WTC11 (cell line): ENCODE measurements around the gene FAM228B. TPM values are rescaled to one million over a fixed set of nuclear protein-coding genes. Genes with fewer than 3 reads are reported as not detected.
"Not testable (repeated sequence)": the region's sequence is repeated elsewhere in the genome, so short reads cannot be mapped to it uniquely, and the experiment has no call there.

ENCODE experiments used
- ATAC-seq: fragments of 200-7000 bp; cut with Tn5 transposase; 2 replicates; pipeline ENCODE4 v1.10.0; 2021; ENCODE audit warnings: mild to moderate bottlenecking, moderate library complexity
- CTCF ChIA-PET: fragments of 300-600 bp; sonication (Branson Sonifier 250); formaldehyde crosslinking; loops from one replicate; lab custom pipeline; 2021; ENCODE audit warnings: antibody characterized with exemption; lab: Charles Lee
- POLR2A ChIA-PET: fragments of 350-600 bp; sonication (Branson Sonifier 250); formaldehyde crosslinking; loops from one replicate; lab custom pipeline; 2021; ENCODE audit warnings: antibody characterized with exemption; lab: Charles Lee
- DNase-seq: peaks from one replicate; pipeline ENCODE4 v3.0.0; 2021; ENCODE audit warnings: low spot score
- H3K27ac Mint-ChIP-seq: 2 replicates; pipeline ENCODE4 v1.8.0; 2021; ENCODE audit warnings: mixed read lengths
- H3K27me3 Mint-ChIP-seq: 2 replicates; pipeline ENCODE4 v1.8.0; 2021; ENCODE audit warnings: low read depth, mild to moderate bottlenecking, moderate library complexity, mixed read lengths
- H3K36me3 Mint-ChIP-seq: 2 replicates; pipeline ENCODE4 v1.8.0; 2021; ENCODE audit warnings: mixed read lengths
- H3K4me1 Mint-ChIP-seq: 2 replicates; pipeline ENCODE4 v1.8.0; 2022; ENCODE audit warnings: mixed read lengths
- H3K4me3 Mint-ChIP-seq: 2 replicates; pipeline ENCODE4 v1.8.0; 2021; ENCODE audit warnings: mild to moderate bottlenecking, moderate library complexity, mixed read lengths
- H3K9me3 Mint-ChIP-seq: 2 replicates; pipeline ENCODE4 v1.8.0; 2021; ENCODE audit warnings: mixed read lengths
- CBFB ChIP-seq: sonication (generic); formaldehyde crosslinking; IDR thresholded peaks from 2 replicates; pipeline ENCODE4 v1.8.1; 2022; ENCODE audit warnings: mild to moderate bottlenecking, low read depth, missing genetic modification reagents
- E2F5 ChIP-seq: sonication (generic); formaldehyde crosslinking; IDR thresholded peaks from 2 replicates; pipeline ENCODE4 v1.8.1; 2022; ENCODE audit warnings: mild to moderate bottlenecking, moderate library complexity, missing genetic modification reagents
- EMX1 ChIP-seq: fragments of 250-450 bp; sonication (Bioruptor Pico); IDR thresholded peaks from 2 replicates; pipeline ENCODE4 v1.8.0; 2021; ENCODE audit warnings: mild to moderate bottlenecking
- FOXK1 ChIP-seq: sonication (generic); formaldehyde crosslinking; IDR thresholded peaks from 2 replicates; pipeline ENCODE4 v1.8.0; 2022; ENCODE audit warnings: mild to moderate bottlenecking, moderate library complexity, missing genetic modification reagents
- FOXP1 ChIP-seq: sonication (generic); formaldehyde crosslinking; IDR thresholded peaks from 2 replicates; pipeline ENCODE4 v1.8.0; 2022; ENCODE audit warnings: missing genetic modification reagents, mild to moderate bottlenecking, moderate library complexity, borderline replicate concordance
- GABPB1 ChIP-seq: sonication (generic); formaldehyde crosslinking; IDR thresholded peaks from 2 replicates; pipeline ENCODE4 v1.8.1; 2023; ENCODE audit warnings: mild to moderate bottlenecking, missing genetic modification reagents
- IRF2 ChIP-seq: sonication (generic); formaldehyde crosslinking; IDR thresholded peaks from 2 replicates; pipeline ENCODE4 v1.8.0; 2022; ENCODE audit warnings: low read depth, missing genetic modification reagents, borderline replicate concordance
- NFATC4 ChIP-seq: fragments of 250-450 bp; sonication (Bioruptor Pico); IDR thresholded peaks from 2 replicates; pipeline ENCODE4 v1.9.0; 2021; ENCODE audit warnings: mild to moderate bottlenecking
- NFYB ChIP-seq: sonication (generic); formaldehyde crosslinking; conservative IDR thresholded peaks from 2 replicates; pipeline ENCODE4 v1.8.0; 2022; ENCODE audit warnings: low read depth, missing genetic modification reagents
- OVOL2 ChIP-seq: fragments of 250-450 bp; sonication (Bioruptor Pico); IDR thresholded peaks from 2 replicates; pipeline ENCODE4 v1.9.0; 2021; ENCODE audit warnings: mild to moderate bottlenecking, borderline replicate concordance
- USF2 ChIP-seq: sonication (generic); formaldehyde crosslinking; IDR thresholded peaks from 2 replicates; pipeline ENCODE4 v1.8.1; 2023; ENCODE audit warnings: mild to moderate bottlenecking, missing genetic modification reagents, moderate library complexity
- ZMAT4 ChIP-seq: fragments of 250-450 bp; sonication (Bioruptor Pico); IDR thresholded peaks from 2 replicates; pipeline ENCODE4 v1.9.0; 2021; ENCODE audit warnings: mild to moderate bottlenecking
- ZNF219 ChIP-seq: sonication (generic); formaldehyde crosslinking; IDR thresholded peaks from 2 replicates; pipeline ENCODE4 v1.8.0; 2023; ENCODE audit warnings: missing genetic modification reagents, mild to moderate bottlenecking, borderline replicate concordance
- ZNF232 ChIP-seq: sonication (generic); formaldehyde crosslinking; IDR thresholded peaks from 2 replicates; pipeline ENCODE4 v1.8.0; 2022; ENCODE audit warnings: mild to moderate bottlenecking, missing genetic modification reagents
- ZNF317 ChIP-seq: sonication (generic); formaldehyde crosslinking; IDR thresholded peaks from 2 replicates; pipeline ENCODE4 v1.8.1; 2023; ENCODE audit warnings: low read depth, mild to moderate bottlenecking, moderate library complexity, missing genetic modification reagents, borderline replicate concordance
- total RNA-seq: library from RNA; stranded (reverse); gene quantifications from 3 replicates; pipeline ENCODE4 v1.2.3, GENCODE V29; 2021
- TF ChIP-seq, protein P1 (sequence below): sonication (generic); formaldehyde crosslinking; IDR thresholded peaks from 2 replicates; pipeline ENCODE4 v1.8.0; 2022; ENCODE audit warnings: mild to moderate bottlenecking, missing genetic modification reagents
- TF ChIP-seq, protein P2 (sequence below): sonication (generic); formaldehyde crosslinking; IDR thresholded peaks from 2 replicates; pipeline ENCODE4 v1.8.0; 2022; ENCODE audit warnings: mild to moderate bottlenecking, missing genetic modification reagents

The FAM228B gene
- total RNA-seq, 1 experiment from 2014 or later = 2.7 TPM

- ChIA-PET CTCF (interaction anchor here (0.7 to 2.3 kb wide), 2 partner anchors 11 to 18 kb away, joined by 3 to 15 read pairs; partner anchors contain the start of gene TP53I3), POLR2A (interaction anchor here (1.5 kb wide), 1 partner anchor 28 kb away, joined by 3 read pairs; the partner anchor contains the start of genes FAM228B and PFN4)
- peak; percentile 38; the same call in 1 of the 2 replicates for TF ChIP-seq GABPB1
- TF ChIP-seq, protein P1, sequence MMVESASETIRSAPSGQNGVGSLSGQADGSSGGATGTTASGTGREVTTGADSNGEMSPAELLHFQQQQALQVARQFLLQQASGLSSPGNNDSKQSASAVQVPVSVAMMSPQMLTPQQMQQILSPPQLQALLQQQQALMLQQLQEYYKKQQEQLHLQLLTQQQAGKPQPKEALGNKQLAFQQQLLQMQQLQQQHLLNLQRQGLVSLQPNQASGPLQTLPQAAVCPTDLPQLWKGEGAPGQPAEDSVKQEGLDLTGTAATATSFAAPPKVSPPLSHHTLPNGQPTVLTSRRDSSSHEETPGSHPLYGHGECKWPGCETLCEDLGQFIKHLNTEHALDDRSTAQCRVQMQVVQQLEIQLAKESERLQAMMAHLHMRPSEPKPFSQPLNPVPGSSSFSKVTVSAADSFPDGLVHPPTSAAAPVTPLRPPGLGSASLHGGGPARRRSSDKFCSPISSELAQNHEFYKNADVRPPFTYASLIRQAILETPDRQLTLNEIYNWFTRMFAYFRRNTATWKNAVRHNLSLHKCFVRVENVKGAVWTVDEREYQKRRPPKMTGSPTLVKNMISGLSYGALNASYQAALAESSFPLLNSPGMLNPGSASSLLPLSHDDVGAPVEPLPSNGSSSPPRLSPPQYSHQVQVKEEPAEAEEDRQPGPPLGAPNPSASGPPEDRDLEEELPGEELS = 0 out of 2 replicates have a peak, but pooled peaks have one; percentile 19
- TF ChIP-seq FOXP1 (CRISPR knock-in tag) = 0 out of 2 replicates have a peak, but pooled peaks have one; percentile 22
- TF ChIP-seq FOXK1 (CRISPR knock-in tag) = peak; percentile 82
- H3K9me3 Mint-ChIP-seq, ATAC-seq, H3K36me3 Mint-ChIP-seq: not testable (repeated sequence)
- Mint-ChIP-seq H3K27ac (0 out of 2 replicates have a peak overlapping the region, but pooled peaks have one; percentile 29), H3K4me3 (peak overlapping the region; percentile 34), H3K27me3 (peaks cover 13% of the 10 kb centered on the region; the same call in 1 of the 2 replicates), H3K4me1 (peaks cover 11% of the 10 kb centered on the region)
- DNase-seq = peak; percentile 53
These were observed 28.0 kb upstream of the FAM228B start for GRCh38 chr2:24095171-24095677.

DNA sequence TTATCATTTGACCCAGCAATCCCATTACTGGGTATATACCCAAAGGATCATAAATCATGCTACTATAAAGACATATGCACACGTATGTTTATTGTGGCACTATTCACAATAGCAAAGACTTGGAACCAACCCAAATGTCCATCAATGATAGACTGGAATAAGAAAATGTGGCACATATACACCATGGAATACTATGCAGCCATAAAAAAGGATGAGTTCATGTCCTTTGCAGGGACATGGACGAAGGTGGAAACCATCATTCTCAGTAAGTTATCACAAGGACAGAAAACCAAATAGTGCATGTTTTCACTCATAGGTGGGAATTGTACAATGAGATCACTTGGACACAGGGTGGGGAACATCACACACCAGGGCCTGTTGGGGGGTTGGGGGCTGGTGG is 22.5 kb upstream of the FAM228B start:
- POLR2A ChIA-PET, H3K4me1 Mint-ChIP-seq, CTCF ChIA-PET, ATAC-seq, DNase-seq, H3K36me3 Mint-ChIP-seq, H3K4me3 Mint-ChIP-seq, H3K27ac Mint-ChIP-seq: not testable (repeated sequence)
- peaks cover 10% of the 10 kb centered on the region for H3K9me3 Mint-ChIP-seq
- peaks cover 21% of the 10 kb centered on the region for H3K27me3 Mint-ChIP-seq

DNA sequence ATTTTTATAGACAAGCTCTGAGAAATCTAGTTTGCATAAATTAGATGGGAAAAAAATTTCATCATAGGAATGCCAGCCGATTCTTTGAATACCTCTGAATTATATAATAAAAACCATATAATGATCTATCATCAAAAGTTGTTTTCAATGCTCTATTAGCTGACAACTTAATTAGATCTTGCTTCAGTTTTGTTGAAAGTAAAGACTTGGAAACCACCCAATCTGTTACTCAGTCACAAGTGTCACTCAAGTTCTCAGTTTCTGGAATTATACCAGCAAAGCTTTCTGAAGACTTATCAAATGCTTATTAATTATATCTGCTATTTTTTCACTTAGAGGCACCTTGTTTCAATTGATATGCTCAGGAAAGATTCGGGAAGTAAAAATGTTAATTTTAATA is 21.3 kb upstream of the FAM228B start:
- CTCF ChIA-PET = interaction anchor here (2.5 kb wide), 1 partner anchor 18 kb away, joined by 8 read pairs; the partner anchor contains the start of gene TP53I3
- H3K27ac Mint-ChIP-seq = no peak overlapping the region
- ATAC-seq = no peak
- H3K9me3 Mint-ChIP-seq = peaks cover 17% of the 10 kb centered on the region
- TF ChIP-seq ZMAT4 (CRISPR knock-in tag) (no peak), EMX1 (CRISPR knock-in tag) (no peak), OVOL2 (CRISPR knock-in tag) (no peak), NFATC4 (no peak), USF2 (CRISPR knock-in tag) (no peak), NFYB (CRISPR knock-in tag) (no peak), E2F5 (CRISPR knock-in tag) (no peak), ZNF317 (CRISPR knock-in tag) (no peak), GABPB1 (no peak), ZNF219 (CRISPR knock-in tag) (no peak), CBFB (no peak), IRF2 (no peak), ZNF232 (CRISPR knock-in tag) (no peak)
- TF ChIP-seq, protein P2, sequence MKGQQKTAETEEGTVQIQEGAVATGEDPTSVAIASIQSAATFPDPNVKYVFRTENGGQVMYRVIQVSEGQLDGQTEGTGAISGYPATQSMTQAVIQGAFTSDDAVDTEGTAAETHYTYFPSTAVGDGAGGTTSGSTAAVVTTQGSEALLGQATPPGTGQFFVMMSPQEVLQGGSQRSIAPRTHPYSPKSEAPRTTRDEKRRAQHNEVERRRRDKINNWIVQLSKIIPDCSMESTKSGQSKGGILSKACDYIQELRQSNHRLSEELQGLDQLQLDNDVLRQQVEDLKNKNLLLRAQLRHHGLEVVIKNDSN (CRISPR knock-in tag) = no peak
- TF ChIP-seq, all 79 proteins: peak for 0
- H3K4me1 Mint-ChIP-seq = 0 out of 2 replicates have a peak, but pooled peaks cover 4% of the 10 kb centered on the region
- DNase-seq = no peak
- H3K27me3 Mint-ChIP-seq = peaks cover 23% of the 10 kb centered on the region
- H3K4me3 Mint-ChIP-seq = no peak overlapping the region
- POLR2A ChIA-PET = interaction anchor here (1.1 kb wide), 1 partner anchor 18 kb away, joined by 3 read pairs; the partner anchor contains the start of gene TP53I3
- peaks cover 9% of the 10 kb centered on the region for H3K36me3 Mint-ChIP-seq
